Nephron (organoid): ENCODE results near the gene PWWP2B.
"Not testable (repeated sequence)": the region's sequence is repeated elsewhere in the genome, so short reads cannot be mapped to it uniquely, and the experiment has no call there.

ENCODE experiments used
- H3K27ac Mint-ChIP-seq, 3 experiments: 2 replicates each; pipeline ENCODE4 v1.8.0; 2020; ENCODE audit warnings: mixed read lengths in 3 of 3, mild to moderate bottlenecking in 2 of 3, moderate library complexity in 1 of 3
- H3K27me3 Mint-ChIP-seq: 2 replicates; pipeline ENCODE4 v1.8.0; 2021; ENCODE audit warnings: low read depth, mild to moderate bottlenecking, moderate library complexity, mixed read lengths
- H3K36me3 Mint-ChIP-seq: 2 replicates; pipeline ENCODE4 v1.8.0; 2020; ENCODE audit warnings: low read depth, mixed read lengths
- H3K4me1 Mint-ChIP-seq: 2 replicates; pipeline ENCODE4 v1.8.0; 2020; ENCODE audit warnings: mixed read lengths
- H3K4me3 Mint-ChIP-seq, 3 experiments: 2 replicates each; pipeline ENCODE4 v1.8.0; 2020; ENCODE audit warnings: mild to moderate bottlenecking in 3 of 3, mixed read lengths in 3 of 3, moderate library complexity in 2 of 3
- H3K9me3 Mint-ChIP-seq: 2 replicates; pipeline ENCODE4 v1.8.0; 2020; ENCODE audit warnings: mixed read lengths
- TF ChIP-seq, protein P1 (sequence below), 3 experiments: fragments of 200-600 bp; sonication (generic); IDR thresholded peaks; one replicate each; pipeline ENCODE4 v1.5.0; 2021; ENCODE audit warnings: antibody characterized with exemption in 3 of 3; ENCODE audit not compliant: unreplicated experiment in 3 of 3

The PWWP2B gene

DNA sequence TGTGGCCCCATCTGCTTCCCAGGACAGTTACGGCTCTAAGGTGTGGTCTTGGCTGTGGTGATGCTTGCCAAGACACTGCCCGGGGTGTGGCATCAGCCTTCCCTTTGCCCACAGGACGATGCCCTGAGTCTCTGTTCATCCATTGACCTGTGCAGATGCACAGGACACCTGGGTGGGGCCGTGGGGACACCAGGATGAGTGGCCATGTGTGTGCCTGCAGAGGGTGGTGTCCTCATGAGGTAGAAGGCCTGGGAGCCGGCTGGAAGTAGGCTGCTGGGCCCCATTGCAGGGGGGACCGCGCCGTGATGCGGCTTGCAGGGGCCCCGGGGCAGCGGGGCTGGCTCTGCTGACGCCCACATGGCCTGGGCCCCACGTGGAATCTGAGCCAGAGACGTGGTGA lies 22.4 kb upstream of the PWWP2B start:
- Mint-ChIP-seq H3K4me3 (no peak overlapping the region), H3K27me3 (peaks cover 8% of the 10 kb centered on the region), H3K9me3 (peaks cover 3% of the 10 kb centered on the region), H3K4me1 (no peaks in the 10 kb centered on the region), H3K27ac (no peak overlapping the region), H3K36me3 (peaks cover 32% of the 10 kb centered on the region)
- TF ChIP-seq, protein P1, sequence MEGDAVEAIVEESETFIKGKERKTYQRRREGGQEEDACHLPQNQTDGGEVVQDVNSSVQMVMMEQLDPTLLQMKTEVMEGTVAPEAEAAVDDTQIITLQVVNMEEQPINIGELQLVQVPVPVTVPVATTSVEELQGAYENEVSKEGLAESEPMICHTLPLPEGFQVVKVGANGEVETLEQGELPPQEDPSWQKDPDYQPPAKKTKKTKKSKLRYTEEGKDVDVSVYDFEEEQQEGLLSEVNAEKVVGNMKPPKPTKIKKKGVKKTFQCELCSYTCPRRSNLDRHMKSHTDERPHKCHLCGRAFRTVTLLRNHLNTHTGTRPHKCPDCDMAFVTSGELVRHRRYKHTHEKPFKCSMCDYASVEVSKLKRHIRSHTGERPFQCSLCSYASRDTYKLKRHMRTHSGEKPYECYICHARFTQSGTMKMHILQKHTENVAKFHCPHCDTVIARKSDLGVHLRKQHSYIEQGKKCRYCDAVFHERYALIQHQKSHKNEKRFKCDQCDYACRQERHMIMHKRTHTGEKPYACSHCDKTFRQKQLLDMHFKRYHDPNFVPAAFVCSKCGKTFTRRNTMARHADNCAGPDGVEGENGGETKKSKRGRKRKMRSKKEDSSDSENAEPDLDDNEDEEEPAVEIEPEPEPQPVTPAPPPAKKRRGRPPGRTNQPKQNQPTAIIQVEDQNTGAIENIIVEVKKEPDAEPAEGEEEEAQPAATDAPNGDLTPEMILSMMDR (IDR thresholded peaks at IDR 0.05; ENCODE audit: unreplicated experiment in 3 of 3), result no peak

DNA sequence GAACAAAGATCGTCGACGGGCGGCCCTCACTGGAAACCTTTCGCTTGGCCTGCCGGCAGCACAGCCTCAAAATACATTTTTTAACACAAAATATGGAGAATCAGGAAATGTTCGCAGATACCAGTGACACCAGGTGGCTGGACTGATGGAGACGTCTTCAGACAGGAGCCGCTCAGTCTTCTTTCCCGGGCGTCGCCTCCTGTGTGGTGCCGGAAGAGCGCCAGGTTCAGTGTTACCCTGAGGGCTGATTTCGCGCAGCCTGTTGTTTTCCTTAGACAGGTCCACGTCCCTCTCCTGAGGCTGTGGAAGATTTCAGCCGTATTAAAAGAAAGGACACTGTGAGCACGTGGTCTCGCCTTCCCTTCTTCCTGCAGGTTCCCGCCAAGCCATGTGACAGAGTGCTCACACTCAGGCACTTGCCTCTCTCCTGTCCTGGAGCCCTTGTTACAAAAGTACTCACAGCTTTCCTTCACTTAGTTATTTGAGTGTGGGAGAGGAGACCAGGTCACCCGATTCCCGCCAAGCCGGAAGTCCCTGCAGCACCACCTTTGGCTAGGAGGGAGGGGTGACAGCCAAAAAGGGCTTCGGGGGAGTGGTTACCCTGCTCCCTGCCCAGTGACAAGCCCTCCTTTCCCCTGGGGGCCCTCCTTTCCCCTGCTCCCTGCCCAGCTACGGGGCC lies 21.7 kb upstream of the PWWP2B start:
- TF ChIP-seq, protein P1 (IDR thresholded peaks at IDR 0.05; ENCODE audit: unreplicated experiment in 3 of 3), result no peak
- peaks cover 3% of the 10 kb centered on the region for H3K9me3 Mint-ChIP-seq
- no peak overlapping the region for H3K4me3 Mint-ChIP-seq
- no peaks in the 10 kb centered on the region for H3K4me1 Mint-ChIP-seq
- peaks cover 32% of the 10 kb centered on the region for H3K36me3 Mint-ChIP-seq
- H3K27me3 Mint-ChIP-seq, result peaks cover 8% of the 10 kb centered on the region
- H3K27ac Mint-ChIP-seq, result no peak overlapping the region

DNA sequence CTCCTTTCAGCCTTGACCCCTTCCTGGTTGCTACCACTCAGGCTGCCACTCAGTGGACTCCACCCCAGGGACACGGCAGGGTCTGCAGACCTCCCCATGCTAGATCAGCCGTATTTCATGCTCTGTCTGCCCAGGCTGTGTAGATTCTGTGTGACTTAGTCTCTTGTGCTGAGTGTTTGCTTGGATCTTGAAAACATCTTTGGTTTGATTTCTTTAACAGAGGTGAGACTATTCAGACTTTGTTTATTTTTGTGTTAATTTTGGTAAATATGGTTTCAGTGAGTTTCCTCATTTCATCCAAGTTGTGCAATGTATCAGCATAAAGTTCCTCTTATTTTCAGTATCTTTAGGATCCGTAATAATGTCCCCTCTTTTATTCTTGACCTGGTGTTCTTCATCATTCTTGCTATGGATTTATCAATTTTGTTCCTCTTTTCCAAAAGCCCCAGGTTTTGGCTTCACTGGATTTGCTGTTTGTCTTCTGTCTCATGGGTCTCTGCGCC lies 21.2 kb upstream of the PWWP2B start:
- peaks cover 3% of the 10 kb centered on the region for H3K9me3 Mint-ChIP-seq
- no peak overlapping the region for H3K27ac Mint-ChIP-seq
- TF ChIP-seq, protein P1 (IDR thresholded peaks at IDR 0.05; ENCODE audit: unreplicated experiment in 3 of 3), result no peak
- no peak overlapping the region for H3K4me3 Mint-ChIP-seq
- peaks cover 29% of the 10 kb centered on the region for H3K36me3 Mint-ChIP-seq
- peaks cover 8% of the 10 kb centered on the region for H3K27me3 Mint-ChIP-seq
- H3K4me1 Mint-ChIP-seq, result no peaks in the 10 kb centered on the region

DNA sequence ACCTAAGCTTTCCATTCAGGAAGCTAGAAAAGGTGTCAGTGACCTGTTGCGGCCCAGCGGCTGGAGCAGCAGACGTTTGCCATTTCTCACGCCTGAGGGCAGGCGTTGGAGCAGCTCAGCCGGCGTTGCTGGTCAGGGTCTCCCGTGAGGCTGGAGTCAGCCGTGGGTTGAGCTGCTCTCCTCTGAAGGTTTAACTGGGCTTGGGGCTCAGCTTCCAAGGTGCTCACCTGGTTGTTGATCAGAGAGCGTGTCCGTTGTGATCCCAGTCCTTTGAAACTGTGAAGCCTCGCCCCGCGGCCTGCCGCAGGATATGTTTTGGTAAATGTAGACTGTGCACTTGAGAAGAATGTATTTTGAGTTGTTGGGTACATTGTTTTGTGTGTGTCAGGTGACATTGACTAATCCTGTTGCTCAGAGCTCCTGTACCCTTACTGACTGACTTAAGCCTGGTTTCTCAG lies 20.6 kb upstream of the PWWP2B start:
- TF ChIP-seq, protein P1 (IDR thresholded peaks at IDR 0.05; ENCODE audit: unreplicated experiment in 3 of 3), result no peak
- Mint-ChIP-seq H3K27ac (no peak overlapping the region), H3K4me1 (no peaks in the 10 kb centered on the region), H3K4me3 (no peak overlapping the region), H3K9me3 (peaks cover 3% of the 10 kb centered on the region), H3K36me3 (peaks cover 28% of the 10 kb centered on the region), H3K27me3 (peaks cover 8% of the 10 kb centered on the region)

DNA sequence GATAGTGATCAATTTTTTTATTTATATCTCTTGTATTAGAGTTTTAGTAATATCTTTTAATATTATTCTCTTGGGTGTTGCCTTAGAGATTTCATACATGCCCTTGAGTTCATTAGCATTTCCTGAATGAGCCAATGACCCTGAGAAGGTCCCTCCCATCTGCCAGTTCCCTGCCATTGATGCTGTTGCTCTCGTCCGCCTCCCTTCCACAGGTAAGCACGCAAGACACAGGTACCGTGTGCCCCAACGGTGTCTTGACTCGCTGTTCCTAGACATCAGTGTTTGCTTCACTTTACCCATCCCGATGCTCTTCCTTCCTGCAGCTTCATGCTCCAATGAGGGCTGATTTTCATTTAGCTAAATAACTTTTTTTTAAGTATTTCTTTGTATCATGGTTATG lies 19.7 kb upstream of the PWWP2B start:
- Mint-ChIP-seq H3K36me3 (peaks cover 28% of the 10 kb centered on the region), H3K4me1 (peaks cover 1% of the 10 kb centered on the region), H3K4me3 (no peak overlapping the region), H3K27me3 (peaks cover 11% of the 10 kb centered on the region), H3K9me3 (peaks cover 3% of the 10 kb centered on the region), H3K27ac (no peak overlapping the region)
- TF ChIP-seq, protein P1 (IDR thresholded peaks at IDR 0.05; ENCODE audit: unreplicated experiment in 3 of 3), result no peak

DNA sequence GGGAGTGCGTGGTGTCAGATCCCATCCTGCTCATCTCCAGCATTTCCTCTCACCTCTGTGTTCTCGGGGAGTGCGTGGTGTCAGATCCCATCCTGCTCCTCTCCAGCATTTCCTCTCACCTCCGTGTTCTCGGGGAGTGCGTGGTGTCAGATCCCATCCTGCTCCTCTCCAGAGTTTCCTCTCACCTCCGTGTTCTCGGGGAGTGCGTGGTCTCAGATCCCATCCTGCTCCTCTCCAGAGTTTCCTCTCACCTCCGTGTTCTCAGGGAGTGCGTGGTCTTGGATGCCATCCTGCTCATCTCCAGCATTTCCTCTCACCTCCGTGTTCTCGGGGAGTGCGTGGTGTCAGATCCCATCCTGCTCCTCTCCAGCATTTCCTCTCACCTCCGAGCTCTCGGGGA lies 18.0 kb upstream of the PWWP2B start:
- Mint-ChIP-seq H3K27me3 (peaks cover 13% of the 10 kb centered on the region), H3K36me3 (peaks cover 23% of the 10 kb centered on the region), H3K4me1 (peaks cover 10% of the 10 kb centered on the region)
- H3K4me3 Mint-ChIP-seq, H3K9me3 Mint-ChIP-seq, H3K27ac Mint-ChIP-seq: not testable (repeated sequence)

DNA sequence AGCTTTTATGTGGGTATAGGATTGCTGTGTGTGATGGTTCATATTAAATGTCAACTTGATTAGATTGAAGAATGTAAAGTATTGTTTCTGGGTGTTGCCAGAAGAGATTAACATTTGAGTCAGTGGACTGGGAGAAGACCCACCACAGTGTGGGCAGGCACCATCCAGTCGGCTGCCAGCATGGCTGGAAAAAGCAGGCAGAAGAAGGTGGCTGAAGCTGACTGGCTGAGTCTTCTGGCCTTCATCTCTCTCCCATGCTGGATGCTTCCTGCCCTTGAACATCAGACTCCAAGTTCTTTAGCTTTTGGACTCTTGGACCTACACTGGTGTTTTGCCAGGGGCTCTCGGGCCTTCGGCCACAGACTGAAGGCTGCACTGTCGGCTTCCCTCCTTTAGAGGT lies 16.0 kb upstream of the PWWP2B start:
- H3K9me3 Mint-ChIP-seq, H3K27ac Mint-ChIP-seq, H3K4me3 Mint-ChIP-seq: not testable (repeated sequence)
- Mint-ChIP-seq H3K36me3 (peaks cover 20% of the 10 kb centered on the region), H3K27me3 (peaks cover 13% of the 10 kb centered on the region), H3K4me1 (peaks cover 27% of the 10 kb centered on the region)
